ENCODE data around the gene NAA35. TPM values are rescaled to one million over a fixed set of nuclear protein-coding genes. Genes with fewer than 3 reads are reported as not detected.

Gene NAA35
- total and polyA plus RNA-seq, 2 of the 8 experiments (the other 6 are each of a cell fraction or from before 2014, with no cell fraction given), result 12.9 to 35.2 TPM

DNA sequence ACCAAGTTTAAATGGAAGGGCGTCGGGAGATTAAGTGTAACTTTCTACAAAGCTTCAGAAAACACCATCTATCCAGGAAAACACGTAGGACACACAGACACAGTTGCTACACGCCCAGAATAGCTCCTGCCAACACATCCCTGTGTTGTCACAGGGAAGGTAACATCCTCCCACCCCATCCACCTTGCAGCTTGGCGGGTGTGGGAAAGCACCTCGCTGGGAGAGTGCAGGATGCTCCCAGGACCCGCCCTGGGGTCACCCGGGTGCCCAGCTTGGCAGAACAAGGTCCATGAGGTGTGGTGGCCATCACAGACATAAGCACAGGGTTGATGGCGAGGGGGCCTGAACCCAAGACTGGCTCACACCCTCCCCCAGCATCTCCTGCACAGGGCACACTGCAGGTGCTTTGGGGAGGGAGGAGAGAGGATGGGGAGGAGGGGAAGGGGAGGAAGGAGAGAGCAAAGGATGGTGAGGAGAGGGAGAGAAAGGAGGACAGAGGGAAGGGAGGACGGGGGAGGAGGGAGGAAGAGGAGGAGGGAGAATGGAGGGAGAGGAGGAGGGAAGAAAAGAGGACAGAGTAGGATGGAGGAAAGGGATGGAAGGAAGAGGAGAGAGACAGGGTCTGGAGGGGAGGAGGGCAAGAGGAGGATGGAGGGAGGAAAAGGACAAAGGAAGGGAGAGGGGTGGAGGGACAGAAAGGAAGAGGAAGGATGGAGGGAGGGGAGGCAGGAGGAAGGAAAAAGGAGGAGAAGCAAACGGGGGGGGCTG is 121.2 kb downstream of the NAA35 start:
- H3K18ac ChIP-seq (ENCODE audit: extremely low read depth, low read length), result no peak overlapping the region
- H3K14ac ChIP-seq (ENCODE audit: insufficient read length), result no peak overlapping the region
- H3K4me3 ChIP-seq (ENCODE audit: extremely low read depth in 1 of 4, insufficient read depth in 2 of 4, low read depth in 3 of 4, low read length in 4 of 4), result no peak overlapping the region
- 0 out of 2 replicates have a peak overlapping the region, but pooled peaks have one; percentile 35 for H2BK5ac ChIP-seq (ENCODE audit: low read depth, low read length)
- peaks cover 0 to 2% of the 10 kb centered on the region in 2 experiments; a peak in 2 of 4 replicates for H3K79me2 ChIP-seq (ENCODE audit: control insufficient read depth in 1 of 2, insufficient read depth in 2 of 2, low read length in 2 of 2)
- H3K36me3 ChIP-seq (ENCODE audit: control insufficient read depth in 2 of 4, insufficient read depth in 4 of 4, low read length in 3 of 4), result no peaks in the 10 kb centered on the region; a peak in 1 of 8 replicates
- H2BK20ac ChIP-seq (ENCODE audit: low read length), result no peak overlapping the region
- H3K27ac ChIP-seq (ENCODE audit: low read depth, low read length), result no peak overlapping the region
- no peak overlapping the region for H4K5ac ChIP-seq (ENCODE audit: insufficient read length, low read depth, low read length)
- H3K4me2 ChIP-seq (ENCODE audit: insufficient read depth in 1 of 2, low read depth in 2 of 2, low read length in 2 of 2), result no peak overlapping the region
- DNase-seq (ENCODE audit: low read depth in 1 of 2, low spot score in 2 of 2), result no peak
- H3K9me3 ChIP-seq (ENCODE audit: insufficient read depth in 2 of 2, low read depth in 1 of 2, low read length in 1 of 2), result no peaks in the 10 kb centered on the region
- H2AFZ ChIP-seq (ENCODE audit: low read length), result no peak overlapping the region
- H3K79me1 ChIP-seq (ENCODE audit: low read depth, low read length), result no peaks in the 10 kb centered on the region; the same call in none of the 2 replicates
- 78% methylated on average over 11 of the region's 11 CpGs; no CpG with 5 or more reads in 1 of the 2 experiments for WGBS, 2 experiments (ENCODE audit: extremely low coverage in 1 of 2, insufficient coverage in 1 of 2, insufficient read length in 1 of 2, insufficient replicate concordance in 2 of 2, low coverage in 1 of 2, low lambda C conversion rate in 2 of 2, missing lambda C conversion rate in 1 of 2)
- no peak overlapping the region for H2BK120ac ChIP-seq (replicated peaks; ENCODE audit: low read depth, low read length)
- H4K91ac ChIP-seq (replicated peaks; ENCODE audit: insufficient read length, low read length), result no peak overlapping the region
- H3K4ac ChIP-seq (replicated peaks; ENCODE audit: insufficient read length, low read depth, low read length), result no peak overlapping the region
- 0 out of 2 replicates have a peak overlapping the region, but pooled peaks have one; percentile 17 for H2BK12ac ChIP-seq (ENCODE audit: low read depth, low read length)
- ChIA-PET POLR2A (ENCODE audit: partially characterized antibody) (interaction anchor here (1.3 kb wide), 1 partner anchor 37 kb away, joined by 3 read pairs; the partner anchor contains the start of gene GOLM1), CTCF (ENCODE audit: partially characterized antibody) (interaction anchor here (1.1 to 2.0 kb wide), 2 partner anchors 17 to 140 kb away, joined by 3 to 7 read pairs; no protein-coding TSS in a partner anchor)
- H2AK5ac ChIP-seq (ENCODE audit: low read depth, low read length), result no peak overlapping the region
- no peak overlapping the region for H3K56ac ChIP-seq (replicated peaks; ENCODE audit: insufficient read length, low read depth, low read length)
- H3K4me1 ChIP-seq (replicated peaks in 1 of 4; ENCODE audit: control insufficient read depth in 3 of 4, insufficient read depth in 4 of 4, low read length in 3 of 4), result peaks cover 0 to 14% (median 4%) of the 10 kb centered on the region in 4 experiments; a peak in 4 of 7 replicates
- no peak for FAIRE-seq
- no peak overlapping the region for H3K23ac ChIP-seq (ENCODE audit: insufficient read length)
- peaks cover 1 to 11% of the 10 kb centered on the region in 2 experiments for H4K20me1 ChIP-seq (replicated peaks in 1 of 2; ENCODE audit: control insufficient read depth in 1 of 2, insufficient read depth in 2 of 2, low read length in 2 of 2)
- H3K9ac ChIP-seq (replicated peaks in 1 of 4; ENCODE audit: extremely low read depth in 1 of 4, low read depth in 3 of 4, low read length in 3 of 4), result no peak overlapping the region
- H3K27me3 ChIP-seq (replicated peaks in 1 of 4; ENCODE audit: control insufficient read depth in 3 of 4, extremely low read depth in 1 of 4, insufficient read depth in 3 of 4, low read length in 3 of 4), result no peaks in the 10 kb centered on the region
- no peak overlapping the region for H4K8ac ChIP-seq (ENCODE audit: extremely low read depth, insufficient read depth, low read length)
- H3K23me2 ChIP-seq (ENCODE audit: low read depth, low read length), result 0 out of 2 replicates have a peak, but pooled peaks cover 2% of the 10 kb centered on the region
- H2BK15ac ChIP-seq (ENCODE audit: low read length), result no peak overlapping the region
- TF ChIP-seq GTF2F1 (IDR thresholded peaks at IDR 0.05; ENCODE audit: borderline replicate concordance, low read depth, low read length) (no peak), SIRT6 (IDR thresholded peaks at IDR 0.05; ENCODE audit: low read length) (no peak), TCF12 (IDR thresholded peaks at IDR 0.05; ENCODE audit: low read depth, low read length) (no peak), CBX8 (IDR thresholded peaks at IDR 0.05; ENCODE audit: borderline replicate concordance, low read depth, low read length) (no peak), HDAC6 (IDR thresholded peaks at IDR 0.05; ENCODE audit: low read depth, low read length) (no peak), SP4 (IDR thresholded peaks at IDR 0.05; ENCODE audit: low read length) (no peak), PHF8 (conservative IDR thresholded peaks at IDR 0.05; ENCODE audit: low read depth, low read length) (no peak), KDM4A (IDR thresholded peaks at IDR 0.05; ENCODE audit: low read depth, low read length, severe bottlenecking) (no peak), SIN3A (conservative IDR thresholded peaks at IDR 0.05 in 1 of 2, IDR thresholded peaks at IDR 0.05 in 1 of 2; ENCODE audit: low read depth in 1 of 2, low read length in 2 of 2) (no peak), SP1 (IDR thresholded peaks at IDR 0.05; ENCODE audit: low read depth, low read length) (no peak), JUN (IDR thresholded peaks at IDR 0.05; ENCODE audit: low read depth, low read length) (no peak)
- TF ChIP-seq, protein P1, sequence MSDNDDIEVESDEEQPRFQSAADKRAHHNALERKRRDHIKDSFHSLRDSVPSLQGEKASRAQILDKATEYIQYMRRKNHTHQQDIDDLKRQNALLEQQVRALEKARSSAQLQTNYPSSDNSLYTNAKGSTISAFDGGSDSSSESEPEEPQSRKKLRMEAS (IDR thresholded peaks at IDR 0.05), result no peak
